H1 (cell line): ENCODE data around the gene SIN3B. TPM values are rescaled to one million over a fixed set of nuclear protein-coding genes. Genes with fewer than 3 reads are reported as not detected.

Source experiments
- ZNF274 ChIP-seq: IDR thresholded peaks from 2 replicates; pipeline ENCODE4 v1.7.0; 2012; ENCODE audit warnings: low read length, borderline replicate concordance; ENCODE audit errors: extremely low read depth
- polyA plus RNA-seq, 7 experiments: library from polyadenylated mRNA; depleted of rRNA in 3 of 7; stranded (reverse) in 5 of 7; unstranded in 2 of 7; fragments of >200 nt in 5 of 7; fragments of 200-250 nt in 2 of 7; gene quantifications; 1 replicate in 5 of 7; 2 replicates in 1 of 7; 4 replicates in 1 of 7; pipeline versions ENCODE4 v1.2.1 to v1.2.3, GENCODE V29; 2011 to 2013; ENCODE audit warnings: missing spikeins in 2 of 7, mixed read lengths in 2 of 7
- total RNA-seq: library from RNA; stranded (reverse); fragmentation: NEBNext Ultra II Directional; extraction: Animal tissue kit (Norgen Biotek cat#: 25700); gene quantifications from 2 replicates; pipeline ENCODE4 v1.2.1, GENCODE V29; 2021

SIN3B gene
- total and polyA plus RNA-seq, 2 of the 8 experiments (the other 6 are each of a cell fraction or from before 2014, with no cell fraction given): 29.5 to 71.1 TPM

GRCh38 chr19:16850133-16850532 lies 20.9 kb downstream of the SIN3B start (continued):
- TF ChIP-seq ZNF274: no peak
